Measurements from ENCODE around the gene HMGCL.

Gene HMGCL

GRCh38 chr1:23837908-23838307 is 12.7 kb upstream of the HMGCL start:
- no peak for TF ChIP-seq CTCF (IDR thresholded peaks at IDR 0.05)

DNA sequence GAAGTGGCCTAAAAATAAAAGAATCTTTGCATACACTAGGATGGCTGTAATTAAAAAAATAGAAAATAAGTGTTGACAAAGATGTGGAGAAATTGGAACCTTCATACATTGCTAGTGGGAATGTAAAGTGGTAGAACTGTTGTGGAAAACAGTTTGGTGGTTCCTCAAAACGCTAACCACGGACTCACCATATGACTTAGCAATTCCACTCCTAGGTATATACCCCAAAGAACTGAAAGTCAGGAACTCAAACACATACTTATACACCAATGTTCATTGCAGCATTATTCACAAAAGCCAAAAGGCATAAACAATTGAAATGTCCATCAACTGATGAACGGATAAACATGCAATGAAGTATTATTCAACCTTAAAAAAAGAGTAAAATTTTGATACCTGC is 10.8 kb upstream of the HMGCL start:
- TF ChIP-seq CTCF (IDR thresholded peaks at IDR 0.05), result no peak

DNA sequence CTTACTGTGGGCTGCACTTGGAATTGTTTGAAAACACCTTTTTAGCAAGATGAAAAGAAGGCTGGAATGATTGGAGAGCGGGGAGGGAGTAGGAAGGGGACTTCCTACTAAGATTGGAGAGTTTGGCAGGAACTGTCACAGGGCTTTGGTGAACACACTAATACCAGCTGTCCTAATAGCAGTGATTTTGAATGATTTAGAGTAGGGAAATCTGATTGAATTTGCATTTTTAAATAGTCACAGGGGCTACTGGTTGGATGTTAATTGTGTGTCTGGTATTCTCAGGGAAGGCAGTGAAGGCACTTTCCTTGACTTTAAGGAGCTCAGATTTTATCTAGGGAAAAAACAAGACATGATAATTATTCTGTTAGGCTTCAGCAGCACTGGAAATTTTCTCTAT is 2.5 kb upstream of the HMGCL start:
- no peak for TF ChIP-seq CTCF (IDR thresholded peaks at IDR 0.05)

DNA sequence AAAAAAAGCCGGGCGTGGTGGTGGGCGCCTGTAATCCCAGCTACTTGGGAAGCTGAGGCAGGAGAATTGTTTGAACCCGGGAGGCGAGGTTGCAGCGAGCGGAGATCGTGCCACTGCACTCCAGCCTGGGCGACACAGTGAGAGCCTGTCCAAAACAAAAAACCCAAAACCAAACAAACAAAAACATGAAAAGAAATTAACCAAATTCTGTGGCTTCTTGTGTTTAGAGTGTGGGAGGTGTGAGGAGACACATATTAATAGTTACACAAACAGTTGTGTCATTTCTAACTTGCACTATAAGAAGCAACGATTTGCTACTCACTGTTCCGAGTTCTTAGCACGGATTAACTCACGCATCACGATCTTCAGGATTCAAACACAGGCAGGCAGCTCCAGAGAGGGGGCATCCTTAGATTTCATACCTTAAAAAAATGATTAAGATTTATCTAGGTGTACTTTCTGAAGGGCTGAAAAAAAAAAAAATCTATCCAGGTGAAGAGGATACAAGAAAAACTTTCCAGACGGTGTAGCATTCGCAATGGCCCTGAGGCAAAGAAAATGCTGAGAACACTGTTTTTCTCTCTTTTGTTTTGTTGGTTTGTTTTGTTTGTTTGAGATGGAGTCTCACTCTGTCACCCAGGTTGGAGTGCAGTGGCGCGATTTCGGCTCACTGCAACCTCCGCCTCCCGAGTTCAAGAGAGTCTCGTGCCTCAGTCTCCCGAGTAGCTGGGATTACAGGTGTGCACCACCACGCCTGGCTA is 713 bp upstream of the HMGCL start:
- TF ChIP-seq CTCF (IDR thresholded peaks at IDR 0.05), result no peak

GRCh38 chr1:23824711-23825075 is 536 bp downstream of the HMGCL start:
- no peak for TF ChIP-seq CTCF (IDR thresholded peaks at IDR 0.05)

DNA sequence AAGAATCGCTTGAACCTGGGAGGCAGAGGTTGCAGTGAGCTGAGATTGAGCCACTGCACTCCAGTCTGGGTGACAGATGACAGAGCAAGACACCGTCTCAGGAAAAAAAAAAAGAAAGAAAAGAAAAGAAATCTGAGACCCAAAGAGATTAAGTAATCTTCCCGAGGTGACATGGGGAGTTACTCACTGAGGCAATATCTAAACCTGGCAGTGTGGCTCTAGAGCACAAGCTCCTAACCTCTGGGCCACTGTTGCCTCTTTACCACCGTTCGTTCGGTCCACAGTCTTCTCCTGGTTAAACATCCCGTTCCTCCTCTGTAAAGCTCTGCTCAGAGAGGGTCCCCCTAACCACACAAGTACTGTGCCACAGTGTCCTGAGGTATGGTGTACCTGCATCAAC is 1.5 kb downstream of the HMGCL start:
- TF ChIP-seq CTCF (IDR thresholded peaks at IDR 0.05), result no peak

GRCh38 chr1:23817633-23818032 is 7.6 kb downstream of the HMGCL start:
- TF ChIP-seq CTCF (IDR thresholded peaks at IDR 0.05), result no peak

DNA sequence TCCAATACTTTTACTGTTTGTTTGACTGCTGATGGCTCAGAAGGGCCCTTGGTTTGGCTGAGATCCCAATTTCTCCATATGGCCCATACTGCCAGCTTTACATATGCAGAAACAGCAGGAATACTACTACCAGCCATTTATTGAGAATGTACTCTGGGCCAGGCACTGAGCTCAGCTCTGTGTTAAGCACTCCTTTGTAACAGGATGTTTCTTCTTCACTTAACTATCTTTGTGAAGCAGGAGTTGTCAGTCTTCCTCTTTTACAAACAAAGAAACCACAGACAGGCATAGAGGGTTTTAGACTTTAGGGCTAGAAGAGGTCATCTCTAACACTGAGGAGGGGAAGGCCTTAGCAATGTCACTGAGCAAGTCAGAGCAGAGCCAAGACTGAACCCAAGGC is 8.3 kb downstream of the HMGCL start:
- no peak for TF ChIP-seq CTCF (IDR thresholded peaks at IDR 0.05)
